Thoracic aorta (tissue), 2 donors: ENCODE data around the gene KIF12. TPM values are rescaled to one million over a fixed set of nuclear protein-coding genes. Genes with fewer than 3 reads are reported as not detected.
"Not testable (repeated sequence)": the region's sequence is repeated elsewhere in the genome, so short reads cannot be mapped to it uniquely, and the experiment has no call there.

Experiments used
- ATAC-seq: fragments of 150-250 bp; one replicate; pipeline ENCODE4 v1.8.0; 2017; ENCODE audit warnings: low read depth; ENCODE audit not compliant: insufficient number of reproducible peaks, low FRiP score
- DNase-seq: peaks from one replicate; pipeline ENCODE4 v3.0.0-alpha.2; 2020; ENCODE audit warnings: low spot score
- H3K27ac ChIP-seq, 2 donors: fragments of 200-600 bp; sonication (generic); 1 replicate in 1 of 2; 2 replicates in 1 of 2; pipeline ENCODE4 v1.5.1; 2016; ENCODE audit warnings: mild to moderate bottlenecking in 2 of 2, moderate library complexity in 2 of 2
- H3K27me3 ChIP-seq: fragments of 200-600 bp; sonication (generic); replicated peaks from 2 replicates; pipeline ENCODE4 v1.6.0; 2016; ENCODE audit warnings: mild to moderate bottlenecking; ENCODE audit not compliant: insufficient read depth
- H3K36me3 ChIP-seq: fragments of 200-600 bp; sonication (generic); one replicate; pipeline ENCODE4 v1.5.1; 2016
- H3K4me1 ChIP-seq, 2 donors: fragments of 200-600 bp; sonication (generic); 1 replicate in 1 of 2; 2 replicates in 1 of 2; pipeline versions ENCODE4 v1.5.1 to v1.6.0; 2016; ENCODE audit warnings: low read depth in 2 of 2, mild to moderate bottlenecking in 1 of 2; ENCODE audit not compliant: control insufficient read depth in 1 of 2
- H3K4me3 ChIP-seq: fragments of 200-600 bp; sonication (generic); 2 replicates; pipeline ENCODE4 v1.5.1; 2016; ENCODE audit warnings: mild to moderate bottlenecking
- H3K9me3 ChIP-seq: fragments of 200-600 bp; sonication (generic); 2 replicates; pipeline ENCODE4 v1.5.1; 2016
- total RNA-seq, 2 donors: library from RNA; depleted of rRNA; stranded (reverse); fragments of >200 nt; gene quantifications; one replicate each; pipeline versions ENCODE4 v1.1.0 to v1.2.3, GENCODE V29; 2016
- TF ChIP-seq, protein P1 (sequence below): fragments of 200-600 bp; sonication (generic); IDR thresholded peaks from one replicate; pipeline ENCODE4 v1.5.1; 2019; ENCODE audit warnings: antibody characterized with exemption

The KIF12 gene
- total RNA-seq, 2 donors from 2014 or later: not detected

DNA sequence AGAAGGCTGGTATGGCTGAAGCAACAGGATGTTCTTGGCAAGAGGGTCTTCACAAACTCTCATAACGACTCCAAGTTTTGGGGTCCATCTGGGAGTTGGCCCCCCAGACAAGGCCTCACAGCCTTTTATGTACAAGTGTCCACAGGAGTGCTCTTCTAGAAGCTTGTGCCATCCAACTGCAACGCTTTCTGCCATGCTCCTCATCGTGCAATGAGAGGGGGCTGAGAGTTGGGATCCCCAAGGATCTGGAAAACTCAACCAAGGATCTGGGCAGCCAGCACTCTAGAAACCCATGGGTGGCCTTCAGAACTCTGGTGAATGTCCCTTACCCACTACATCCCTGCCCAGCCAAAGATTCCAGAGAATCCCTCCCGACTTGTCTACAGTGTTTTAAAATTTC is 12.5 kb downstream of the KIF12 start:
- TF ChIP-seq, protein P1, sequence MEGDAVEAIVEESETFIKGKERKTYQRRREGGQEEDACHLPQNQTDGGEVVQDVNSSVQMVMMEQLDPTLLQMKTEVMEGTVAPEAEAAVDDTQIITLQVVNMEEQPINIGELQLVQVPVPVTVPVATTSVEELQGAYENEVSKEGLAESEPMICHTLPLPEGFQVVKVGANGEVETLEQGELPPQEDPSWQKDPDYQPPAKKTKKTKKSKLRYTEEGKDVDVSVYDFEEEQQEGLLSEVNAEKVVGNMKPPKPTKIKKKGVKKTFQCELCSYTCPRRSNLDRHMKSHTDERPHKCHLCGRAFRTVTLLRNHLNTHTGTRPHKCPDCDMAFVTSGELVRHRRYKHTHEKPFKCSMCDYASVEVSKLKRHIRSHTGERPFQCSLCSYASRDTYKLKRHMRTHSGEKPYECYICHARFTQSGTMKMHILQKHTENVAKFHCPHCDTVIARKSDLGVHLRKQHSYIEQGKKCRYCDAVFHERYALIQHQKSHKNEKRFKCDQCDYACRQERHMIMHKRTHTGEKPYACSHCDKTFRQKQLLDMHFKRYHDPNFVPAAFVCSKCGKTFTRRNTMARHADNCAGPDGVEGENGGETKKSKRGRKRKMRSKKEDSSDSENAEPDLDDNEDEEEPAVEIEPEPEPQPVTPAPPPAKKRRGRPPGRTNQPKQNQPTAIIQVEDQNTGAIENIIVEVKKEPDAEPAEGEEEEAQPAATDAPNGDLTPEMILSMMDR: no peak
- DNase-seq: no peak

DNA sequence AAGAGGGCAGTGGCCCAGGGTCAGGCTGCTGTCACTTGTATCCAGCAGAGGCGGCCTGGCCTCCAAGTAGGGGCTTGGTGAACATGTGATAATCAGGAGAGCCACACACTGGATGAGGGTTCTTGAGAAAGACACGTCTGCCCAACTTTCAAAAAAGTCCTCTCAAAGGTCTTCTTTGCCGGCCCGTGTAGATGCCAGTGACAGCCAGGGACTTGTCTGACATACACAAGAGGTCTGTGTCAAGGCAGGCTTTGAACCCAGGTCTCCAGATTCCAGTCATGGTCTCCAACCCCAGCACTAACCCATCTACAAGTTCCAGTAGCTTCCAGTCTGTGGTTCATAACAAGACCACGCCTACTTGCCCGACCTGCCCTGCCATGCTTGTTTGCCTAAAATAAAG is 13.1 kb downstream of the KIF12 start:
- H3K36me3 ChIP-seq: no peaks in the 10 kb centered on the region
- no peak overlapping the region for H3K4me3 ChIP-seq
- DNase-seq (no peak), ATAC-seq (no peak)
- H3K27me3 ChIP-seq: no peaks in the 10 kb centered on the region
- no peak overlapping the region for H3K27ac ChIP-seq
- no peaks in the 10 kb centered on the region for H3K9me3 ChIP-seq
- TF ChIP-seq, protein P1: no peak
- H3K4me1 ChIP-seq: peaks cover 0 to 5% of the 10 kb centered on the region in 2 donors

More for the DNA sequence above, 12.5 kb downstream of the KIF12 start:
- Histone ChIP-seq H3K4me1 (peaks cover 0 to 5% of the 10 kb centered on the region in 2 donors), H3K36me3 (no peaks in the 10 kb centered on the region), H3K27ac (no peak overlapping the region), H3K9me3 (no peaks in the 10 kb centered on the region), H3K27me3 (no peaks in the 10 kb centered on the region), H3K4me3 (no peak overlapping the region)
- ATAC-seq: no peak

DNA sequence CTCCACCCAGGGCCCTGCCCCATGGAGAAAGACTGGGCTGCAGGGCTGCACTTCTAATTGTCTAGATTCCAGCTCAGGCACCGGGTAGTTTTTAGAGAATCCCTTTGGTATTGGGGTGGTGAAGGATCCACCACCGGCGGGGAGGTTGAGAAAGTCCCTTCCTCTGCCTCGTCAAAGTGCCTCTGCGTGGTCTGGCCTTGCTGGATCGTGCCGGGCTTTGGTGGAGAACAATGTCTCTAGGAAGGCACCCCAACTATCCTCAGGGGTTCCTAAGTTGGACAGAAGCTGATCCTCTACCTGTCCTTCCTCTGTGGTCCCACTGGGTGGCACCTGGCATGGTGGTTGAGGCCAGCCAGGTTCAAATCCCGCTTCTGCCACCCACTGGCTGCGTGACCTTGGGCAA is 13.7 kb downstream of the KIF12 start:
- Histone ChIP-seq H3K27ac (no peak overlapping the region), H3K27me3 (no peaks in the 10 kb centered on the region), H3K4me3 (no peak overlapping the region), H3K4me1 (peaks cover 0 to 5% of the 10 kb centered on the region in 2 donors), H3K9me3 (no peaks in the 10 kb centered on the region), H3K36me3 (no peaks in the 10 kb centered on the region)
- DNase-seq: no peak
- TF ChIP-seq, protein P1: no peak
- ATAC-seq: no peak

GRCh38 chr9:114084282-114085073 is 14.6 kb downstream of the KIF12 start:
- Histone ChIP-seq H3K4me1 (peaks cover 0 to 5% of the 10 kb centered on the region in 2 donors), H3K27ac (no peak overlapping the region), H3K4me3 (no peak overlapping the region), H3K27me3 (no peaks in the 10 kb centered on the region), H3K36me3 (no peaks in the 10 kb centered on the region), H3K9me3 (no peaks in the 10 kb centered on the region)
- ATAC-seq (no peak), DNase-seq (no peak)
- TF ChIP-seq, protein P1: no peak

GRCh38 chr9:114083666-114084065 is 15.4 kb downstream of the KIF12 start:
- no peaks in the 10 kb centered on the region for H3K27me3 ChIP-seq

GRCh38 chr9:114082763-114083412 is 16.2 kb downstream of the KIF12 start:
- not testable (repeated sequence) for H3K27ac ChIP-seq, DNase-seq, ATAC-seq, H3K9me3 ChIP-seq, H3K4me3 ChIP-seq, H3K27me3 ChIP-seq, H3K36me3 ChIP-seq
- peaks cover 0 to 11% of the 10 kb centered on the region in 2 donors for H3K4me1 ChIP-seq

More at GRCh38 chr9:114083666-114084065, 15.4 kb downstream of the KIF12 start:
- peaks cover 0 to 5% of the 10 kb centered on the region in 2 donors for H3K4me1 ChIP-seq
- ATAC-seq (no peak), DNase-seq (no peak)
- no peak overlapping the region for H3K27ac ChIP-seq
- H3K9me3 ChIP-seq: no peaks in the 10 kb centered on the region
- H3K4me3 ChIP-seq: no peak overlapping the region
- no peaks in the 10 kb centered on the region for H3K36me3 ChIP-seq
- TF ChIP-seq, protein P1: no peak
